Activated T-helper 17 cell treated with anti-CD3 and anti-CD28 coated beads, Interleukin-2, amount 50 U/mL, for 72 hours (primary cell): ENCODE results near the gene ZNF385B. TPM values are rescaled to one million over a fixed set of nuclear protein-coding genes. Genes with fewer than 3 reads are reported as not detected.
"Not testable (repeated sequence)": the region's sequence is repeated elsewhere in the genome, so short reads cannot be mapped to it uniquely, and the experiment has no call there.

Source experiments
- ATAC-seq: fragments of 150-1000 bp; cut with Tn5 transposase; replicated peaks from 2 replicates; pipeline ENCODE4 v1.10.0; 2021; ENCODE audit warnings: mild to moderate bottlenecking, moderate library complexity
- H3K27ac Mint-ChIP-seq: one replicate; pipeline ENCODE4 v1.8.0; 2022; ENCODE audit warnings: mixed read lengths
- H3K27me3 Mint-ChIP-seq: one replicate; pipeline ENCODE4 v1.8.0; 2022; ENCODE audit warnings: mixed read lengths
- H3K36me3 Mint-ChIP-seq: one replicate; pipeline ENCODE4 v1.8.0; 2022; ENCODE audit warnings: low read depth, mild to moderate bottlenecking, mixed read lengths
- H3K4me1 Mint-ChIP-seq: one replicate; pipeline ENCODE4 v1.8.0; 2022; ENCODE audit warnings: mixed read lengths
- H3K4me3 Mint-ChIP-seq: one replicate; pipeline ENCODE4 v1.8.0; 2022; ENCODE audit warnings: mild to moderate bottlenecking, mixed read lengths
- H3K9me3 Mint-ChIP-seq: one replicate; pipeline ENCODE4 v1.8.0; 2022; ENCODE audit warnings: mixed read lengths
- total RNA-seq, 2 donors: library from RNA; stranded (reverse); gene quantifications; one replicate each; pipeline ENCODE4 v1.2.3, GENCODE V29; 2022

The ZNF385B gene
- total RNA-seq, 2 donors from 2014 or later = not detected

DNA sequence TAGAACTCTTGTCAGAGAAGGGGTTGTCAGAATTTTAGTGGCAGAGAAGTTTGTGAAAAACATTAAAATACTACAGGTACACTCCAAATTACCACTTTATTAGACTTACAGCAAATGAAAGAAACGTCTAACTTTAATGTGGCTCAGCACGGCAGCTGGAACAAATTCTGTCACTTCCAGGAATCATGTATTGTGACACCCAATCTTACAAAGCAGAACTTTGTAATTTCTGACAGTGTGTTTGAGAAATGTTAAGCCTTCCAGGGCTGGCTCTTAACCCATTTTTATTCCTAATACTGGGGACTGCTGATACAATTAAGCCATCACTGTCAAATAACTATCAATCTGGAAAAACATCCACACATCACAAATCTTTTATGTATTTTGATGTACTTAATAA lies 216.4 kb downstream of the ZNF385B start:
- Mint-ChIP-seq H3K36me3 (no peaks in the 10 kb centered on the region), H3K27me3 (peaks cover 3% of the 10 kb centered on the region), H3K4me1 (no peaks in the 10 kb centered on the region), H3K4me3 (no peak overlapping the region), H3K27ac (no peak overlapping the region), H3K9me3 (no peaks in the 10 kb centered on the region)
- ATAC-seq = no peak

GRCh38 chr2:179642462-179642861 lies 218.9 kb downstream of the ZNF385B start:
- no peaks in the 10 kb centered on the region for H3K36me3 Mint-ChIP-seq
- no peak for ATAC-seq
- no peak overlapping the region for H3K27ac Mint-ChIP-seq
- H3K9me3 Mint-ChIP-seq = no peaks in the 10 kb centered on the region
- H3K4me1 Mint-ChIP-seq = no peaks in the 10 kb centered on the region
- H3K4me3 Mint-ChIP-seq = no peak overlapping the region
- no peaks in the 10 kb centered on the region for H3K27me3 Mint-ChIP-seq

DNA sequence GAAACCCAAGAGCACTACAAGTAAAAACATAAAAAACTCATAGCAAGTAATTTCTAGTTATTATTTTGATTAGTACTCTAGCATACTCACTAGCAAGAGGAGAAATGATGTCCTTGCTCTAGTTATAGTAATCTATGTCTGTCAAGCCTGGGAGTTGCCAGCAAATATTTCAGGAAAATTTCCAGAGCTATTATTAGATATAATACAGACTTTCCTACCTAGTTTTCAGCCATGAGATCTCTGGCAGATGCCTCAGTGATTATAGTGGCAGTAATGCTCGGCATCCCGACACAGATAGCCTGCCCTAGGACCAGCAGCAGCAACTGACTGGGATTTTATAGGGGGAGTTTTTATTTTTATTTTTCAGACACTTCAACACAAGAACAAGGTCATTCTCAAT lies 224.4 kb downstream of the ZNF385B start:
- no peak for ATAC-seq
- Mint-ChIP-seq H3K4me1 (no peaks in the 10 kb centered on the region), H3K36me3 (no peaks in the 10 kb centered on the region), H3K4me3 (no peak overlapping the region), H3K27me3 (no peaks in the 10 kb centered on the region), H3K27ac (no peak overlapping the region), H3K9me3 (no peaks in the 10 kb centered on the region)

- H3K27ac Mint-ChIP-seq = no peak overlapping the region
Observed at GRCh38 chr2:179636100-179636980, 225.1 kb downstream of the ZNF385B start.

DNA sequence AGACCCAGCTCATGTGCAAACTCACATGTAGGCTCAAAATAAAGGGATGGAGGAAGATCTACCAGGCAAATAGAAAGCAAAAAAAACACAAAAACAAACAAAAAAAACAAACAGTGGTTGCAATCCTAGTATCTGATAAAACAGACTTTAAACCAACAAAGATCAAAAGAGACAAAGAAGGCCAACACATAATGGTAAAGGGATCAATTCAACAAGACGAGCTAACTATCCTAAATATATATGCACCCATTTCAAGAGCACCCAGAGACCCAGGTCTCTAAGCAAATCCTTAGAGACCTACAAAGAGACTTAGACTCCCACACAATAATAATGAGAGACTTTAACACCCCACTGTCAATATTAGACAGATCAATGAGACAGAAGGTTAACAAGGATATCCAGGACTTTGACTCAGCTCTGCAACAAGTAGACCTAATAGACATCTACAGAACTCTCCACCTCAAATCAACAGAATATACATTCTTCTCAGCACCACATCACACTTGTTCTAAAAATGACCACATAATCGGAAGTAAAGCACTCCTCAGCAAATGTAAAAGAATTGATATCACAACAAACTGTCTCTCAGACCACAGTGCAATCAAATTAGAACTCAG lies 229.5 kb downstream of the ZNF385B start:
- H3K9me3 Mint-ChIP-seq, H3K36me3 Mint-ChIP-seq, H3K4me3 Mint-ChIP-seq, ATAC-seq, H3K27ac Mint-ChIP-seq, H3K27me3 Mint-ChIP-seq, H3K4me1 Mint-ChIP-seq: not testable (repeated sequence)

More at GRCh38 chr2:179636100-179636980, 225.1 kb downstream of the ZNF385B start:
- Mint-ChIP-seq H3K9me3 (no peaks in the 10 kb centered on the region), H3K4me3 (no peak overlapping the region), H3K4me1 (no peaks in the 10 kb centered on the region), H3K36me3 (no peaks in the 10 kb centered on the region), H3K27me3 (no peaks in the 10 kb centered on the region)
- ATAC-seq = no peak

GRCh38 chr2:179629776-179630175 lies 231.6 kb downstream of the ZNF385B start:
- not testable (repeated sequence) for H3K27me3 Mint-ChIP-seq, H3K36me3 Mint-ChIP-seq, H3K4me3 Mint-ChIP-seq, ATAC-seq, H3K27ac Mint-ChIP-seq, H3K4me1 Mint-ChIP-seq, H3K9me3 Mint-ChIP-seq

DNA sequence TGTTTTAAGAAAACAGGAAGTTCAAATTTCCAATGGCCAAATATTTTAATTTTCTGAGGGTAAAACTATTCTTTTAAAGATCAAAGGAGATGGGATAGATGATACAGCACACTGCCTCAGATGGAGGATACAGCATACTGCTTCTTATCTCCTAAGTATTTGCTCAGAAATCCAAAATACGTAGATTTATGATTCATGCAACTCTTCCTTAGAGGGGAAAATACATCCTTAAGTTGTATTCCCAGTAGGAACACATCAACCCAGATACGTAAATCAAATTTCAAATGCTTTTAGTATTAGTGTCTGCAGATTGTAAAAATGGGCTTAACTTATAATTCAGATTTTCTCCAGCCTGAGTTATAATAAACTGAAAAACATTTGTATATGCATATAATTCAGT lies 235.2 kb downstream of the ZNF385B start:
- no peaks in the 10 kb centered on the region for H3K9me3 Mint-ChIP-seq
- H3K4me1 Mint-ChIP-seq = no peaks in the 10 kb centered on the region
- H3K27me3 Mint-ChIP-seq = no peaks in the 10 kb centered on the region
- H3K27ac Mint-ChIP-seq = no peak overlapping the region
- H3K4me3 Mint-ChIP-seq = no peak overlapping the region
- no peaks in the 10 kb centered on the region for H3K36me3 Mint-ChIP-seq
- no peak for ATAC-seq

GRCh38 chr2:179622635-179623300 lies 238.6 kb downstream of the ZNF385B start:
- Mint-ChIP-seq H3K27ac (no peak overlapping the region), H3K4me1 (no peaks in the 10 kb centered on the region), H3K4me3 (no peak overlapping the region), H3K9me3 (peaks cover 3% of the 10 kb centered on the region), H3K36me3 (no peaks in the 10 kb centered on the region), H3K27me3 (peaks cover 3% of the 10 kb centered on the region)
- no peak for ATAC-seq

DNA sequence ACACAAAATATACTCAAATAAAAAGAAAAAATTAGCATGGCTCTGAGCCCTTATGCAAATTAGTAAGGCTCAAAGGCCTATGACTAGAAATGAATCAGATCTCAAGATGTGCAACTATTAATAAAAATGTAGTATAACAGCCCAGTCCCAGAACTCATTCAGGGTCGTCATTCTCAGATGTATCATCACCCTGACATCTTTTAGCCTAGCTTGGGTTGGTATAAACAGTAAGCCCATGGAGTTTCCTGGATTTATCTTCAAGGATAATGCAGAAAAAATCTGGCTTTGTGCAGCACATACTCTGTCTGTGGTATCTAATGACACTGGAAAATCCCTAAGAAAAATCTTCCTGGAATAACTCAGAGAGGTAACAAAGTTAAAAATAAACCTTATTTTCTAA lies 239.3 kb downstream of the ZNF385B start:
- Mint-ChIP-seq H3K4me1 (no peaks in the 10 kb centered on the region), H3K27me3 (peaks cover 3% of the 10 kb centered on the region), H3K27ac (no peak overlapping the region)

GRCh38 chr2:179619947-179620467 lies 241.4 kb downstream of the ZNF385B start:
- Mint-ChIP-seq H3K27ac (no peak overlapping the region), H3K36me3 (no peaks in the 10 kb centered on the region), H3K9me3 (peaks cover 3% of the 10 kb centered on the region), H3K27me3 (peaks cover 6% of the 10 kb centered on the region), H3K4me1 (no peaks in the 10 kb centered on the region), H3K4me3 (no peak overlapping the region)
- no peak for ATAC-seq

More for the DNA sequence above, 239.3 kb downstream of the ZNF385B start:
- H3K36me3 Mint-ChIP-seq = no peaks in the 10 kb centered on the region
- H3K4me3 Mint-ChIP-seq = no peak overlapping the region
- peaks cover 3% of the 10 kb centered on the region for H3K9me3 Mint-ChIP-seq
- ATAC-seq = no peak

GRCh38 chr2:179614121-179614520 lies 247.3 kb downstream of the ZNF385B start:
- peaks cover 3% of the 10 kb centered on the region for H3K27me3 Mint-ChIP-seq
- no peak overlapping the region for H3K4me3 Mint-ChIP-seq
- peaks cover 2% of the 10 kb centered on the region for H3K9me3 Mint-ChIP-seq

GRCh38 chr2:179613701-179614100 lies 247.7 kb downstream of the ZNF385B start:
- no peak for ATAC-seq
- H3K27ac Mint-ChIP-seq = no peak overlapping the region
- peaks cover 4% of the 10 kb centered on the region for H3K9me3 Mint-ChIP-seq
- H3K4me1 Mint-ChIP-seq = no peaks in the 10 kb centered on the region
- H3K27me3 Mint-ChIP-seq = peaks cover 3% of the 10 kb centered on the region
- no peaks in the 10 kb centered on the region for H3K36me3 Mint-ChIP-seq
- H3K4me3 Mint-ChIP-seq = no peak overlapping the region

More at GRCh38 chr2:179614121-179614520, 247.3 kb downstream of the ZNF385B start:
- Mint-ChIP-seq H3K36me3 (no peaks in the 10 kb centered on the region), H3K27ac (no peak overlapping the region), H3K4me1 (no peaks in the 10 kb centered on the region)
- ATAC-seq = no peak

DNA sequence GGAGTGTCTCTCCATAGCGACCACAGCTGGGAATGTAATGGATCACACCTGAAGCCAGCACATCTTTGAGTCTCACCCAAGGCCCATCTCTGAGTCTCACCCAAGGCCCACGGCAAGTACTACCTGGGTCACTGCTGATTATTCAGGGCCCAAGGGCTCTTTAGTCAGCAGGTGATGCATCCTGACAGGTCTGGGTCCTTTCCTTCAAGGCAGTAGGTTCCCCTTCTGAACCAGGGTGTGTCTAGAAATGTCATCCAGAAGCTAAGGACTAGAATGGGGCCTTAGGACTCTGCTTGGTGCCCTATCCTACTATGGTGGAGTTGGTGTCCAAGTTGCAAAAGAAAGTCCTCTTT lies 248.1 kb downstream of the ZNF385B start:
- Mint-ChIP-seq H3K9me3 (peaks cover 4% of the 10 kb centered on the region), H3K4me1 (no peaks in the 10 kb centered on the region), H3K4me3 (no peak overlapping the region), H3K27ac (no peak overlapping the region), H3K36me3 (no peaks in the 10 kb centered on the region), H3K27me3 (peaks cover 3% of the 10 kb centered on the region)
- no peak for ATAC-seq

DNA sequence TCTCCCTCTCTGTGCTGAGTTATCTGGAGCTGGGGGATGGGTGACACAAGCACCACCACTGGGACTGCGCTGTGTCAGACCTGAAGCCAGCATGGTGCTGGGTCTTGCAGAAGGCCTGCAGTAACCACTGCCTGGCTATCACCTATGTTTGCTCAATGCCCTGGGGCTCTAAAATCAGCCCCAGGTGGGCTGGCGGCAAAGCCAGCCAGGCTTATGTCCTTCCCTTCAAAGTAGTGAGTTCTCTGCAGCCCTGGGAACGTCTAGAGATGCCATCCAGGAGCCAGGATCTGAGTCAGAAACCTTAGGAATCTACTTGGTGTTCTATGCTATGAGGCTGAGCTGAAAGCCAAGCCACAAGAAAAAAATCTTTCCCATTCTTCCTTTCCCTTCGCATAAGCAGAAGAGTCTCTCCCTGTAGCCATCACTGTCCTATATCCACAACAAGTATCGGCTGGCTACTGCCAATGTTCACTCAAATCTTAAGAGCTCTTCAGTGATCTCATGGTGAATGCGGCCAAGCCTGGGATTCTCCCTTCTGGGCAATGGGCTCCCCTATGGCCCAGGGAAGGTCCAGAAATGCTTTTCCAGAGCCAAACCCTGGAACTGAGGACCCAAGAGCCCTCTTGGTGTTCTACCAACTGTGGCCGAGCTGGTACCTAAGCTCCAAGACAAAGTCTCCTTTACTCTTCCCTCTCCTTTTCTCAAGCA lies 248.7 kb downstream of the ZNF385B start:
- no peak overlapping the region for H3K27ac Mint-ChIP-seq
- peaks cover 3% of the 10 kb centered on the region for H3K27me3 Mint-ChIP-seq
- no peaks in the 10 kb centered on the region for H3K4me1 Mint-ChIP-seq
- no peak for ATAC-seq
- H3K36me3 Mint-ChIP-seq = no peaks in the 10 kb centered on the region
- peaks cover 4% of the 10 kb centered on the region for H3K9me3 Mint-ChIP-seq
- H3K4me3 Mint-ChIP-seq = no peak overlapping the region
